T-helper 2 cell (primary cell): ENCODE results near the gene FARS2.
"Not testable (repeated sequence)": the region's sequence is repeated elsewhere in the genome, so short reads cannot be mapped to it uniquely, and the experiment has no call there.

Experiments used
- DNase-seq, 5 experiments: peaks; one replicate each; pipeline versions ENCODE4 v3.0.0 to v3.0.0-alpha.2; 2012 to 2022

Gene FARS2

DNA sequence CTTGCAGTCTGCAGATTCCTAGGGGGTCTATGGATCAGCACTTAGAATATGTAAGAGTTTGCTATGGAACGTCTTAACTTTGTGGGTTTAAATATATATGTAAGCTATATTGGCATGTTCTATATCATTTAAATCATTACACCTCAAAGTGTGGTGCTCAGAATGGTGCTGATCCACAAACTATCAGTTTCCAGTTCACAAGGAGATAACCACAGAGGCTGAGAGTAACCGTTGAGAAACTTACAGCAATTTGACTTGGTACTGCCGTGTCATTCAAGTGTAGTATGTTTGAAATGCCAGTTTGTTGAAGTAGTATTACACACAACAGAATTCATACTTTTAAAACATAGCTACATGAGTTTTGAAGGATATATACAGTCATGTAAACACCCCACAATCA is 279.7 kb downstream of the FARS2 start:
- DNase-seq, result no peak

DNA sequence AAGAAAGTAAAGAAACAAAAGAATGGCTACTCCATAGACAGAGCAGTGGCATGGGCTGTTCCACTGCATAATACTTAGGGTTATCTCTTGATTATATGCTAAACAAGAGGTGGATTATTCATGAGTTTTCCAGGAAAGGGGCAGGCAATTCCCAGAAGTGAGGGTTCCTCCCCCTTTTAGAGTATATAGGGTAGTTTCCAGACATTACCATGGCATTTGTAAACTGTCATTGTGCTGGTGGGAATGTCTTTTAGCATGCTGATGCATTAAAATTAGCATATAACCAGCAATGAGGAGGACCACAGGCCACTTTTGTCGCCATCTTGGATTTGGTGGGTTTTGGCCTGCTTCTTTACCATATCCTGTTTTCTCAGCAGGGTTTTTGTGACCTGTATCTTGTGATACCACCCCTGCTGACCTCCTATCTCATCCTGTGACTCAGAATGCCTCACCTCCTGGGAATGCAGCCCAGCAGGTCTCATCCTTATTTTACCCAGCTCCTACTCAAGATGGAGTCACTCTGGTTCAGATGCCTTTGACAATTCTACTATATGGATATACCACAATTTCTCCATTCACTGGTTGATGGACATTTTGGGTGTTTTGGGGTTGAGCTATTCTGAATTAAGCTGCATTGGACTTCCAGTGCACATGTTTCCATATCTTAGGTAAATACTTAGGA is 280.6 kb downstream of the FARS2 start:
- no peak for DNase-seq

DNA sequence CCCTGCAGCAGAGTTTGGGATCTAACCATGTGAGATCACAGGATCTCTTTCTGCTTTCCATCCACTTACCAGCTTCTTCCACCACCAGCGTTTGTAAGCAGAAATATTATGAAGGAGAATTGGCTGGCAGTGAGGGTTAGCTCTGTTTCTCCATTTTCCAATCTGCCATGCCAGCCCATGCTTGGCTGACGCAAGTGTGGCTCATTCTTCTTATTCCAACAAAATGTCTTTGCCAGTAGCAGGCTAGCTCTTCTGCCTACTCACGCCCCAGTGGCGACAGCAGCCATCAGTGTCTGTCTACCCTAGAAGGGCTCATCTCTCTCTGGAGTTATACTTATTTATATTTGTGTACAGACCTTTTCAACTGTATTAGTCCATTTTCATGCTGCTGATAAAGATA is 286.2 kb downstream of the FARS2 start:
- DNase-seq, result no peak

DNA sequence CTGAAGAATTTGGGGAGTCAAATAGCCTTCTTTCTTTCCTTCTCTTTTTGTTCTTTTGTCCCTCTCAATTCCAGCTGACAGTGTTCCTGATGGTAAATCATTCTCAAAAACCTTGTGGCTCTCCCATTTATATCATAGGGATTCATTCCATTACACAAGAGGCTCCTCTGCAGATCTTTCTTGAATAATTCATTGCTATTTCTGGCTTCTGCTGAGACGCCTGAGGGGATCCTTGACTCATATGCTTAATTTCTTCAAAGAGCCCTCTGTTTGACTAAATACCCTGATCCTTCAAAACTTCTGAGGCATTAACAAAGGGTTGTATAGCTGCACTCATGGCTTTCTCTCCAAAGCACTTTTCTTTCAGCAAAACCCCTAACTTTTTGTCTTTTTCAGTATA is 289.3 kb downstream of the FARS2 start:
- no peak for DNase-seq

DNA sequence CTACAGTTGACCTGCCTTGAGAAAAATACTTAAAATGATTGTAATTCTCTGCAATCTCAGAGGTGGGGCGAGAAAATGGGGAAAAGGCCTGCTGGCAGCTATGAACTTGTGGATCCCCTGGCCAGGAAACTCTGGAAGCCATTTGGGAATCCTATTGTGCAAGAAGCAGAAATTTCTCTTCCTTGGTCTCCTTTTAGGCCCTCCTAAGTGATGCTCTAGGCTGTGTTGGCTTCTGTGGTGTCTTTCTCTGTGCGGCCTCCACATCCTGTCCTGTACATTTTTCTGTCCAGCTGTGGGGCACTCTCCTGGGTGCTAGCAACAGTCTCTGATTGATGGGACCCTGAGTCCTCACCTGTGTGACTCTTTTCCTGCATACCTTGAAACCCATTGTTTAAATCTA is 290.9 kb downstream of the FARS2 start:
- no peak for DNase-seq

DNA sequence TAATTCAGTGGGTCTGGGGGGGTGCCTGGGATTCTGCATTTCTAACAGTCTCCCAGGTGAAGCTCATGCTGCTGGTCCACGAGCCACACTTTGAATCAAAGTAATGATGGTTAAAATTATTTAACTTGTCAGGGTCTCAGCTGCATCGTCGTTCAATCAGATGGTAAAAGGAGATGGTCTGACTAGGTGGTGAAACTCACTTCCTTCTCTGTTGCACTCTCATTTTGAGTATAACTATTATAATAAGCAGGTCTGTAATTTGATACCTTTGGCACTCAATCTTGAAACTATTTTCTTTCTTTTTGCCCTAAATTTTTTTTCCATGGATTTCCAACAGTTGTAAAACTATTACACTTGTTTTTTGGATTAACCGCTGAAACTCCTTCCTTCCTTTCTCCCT is 292.5 kb downstream of the FARS2 start:
- DNase-seq, result peak in 1 of 5 experiments; percentile 38

DNA sequence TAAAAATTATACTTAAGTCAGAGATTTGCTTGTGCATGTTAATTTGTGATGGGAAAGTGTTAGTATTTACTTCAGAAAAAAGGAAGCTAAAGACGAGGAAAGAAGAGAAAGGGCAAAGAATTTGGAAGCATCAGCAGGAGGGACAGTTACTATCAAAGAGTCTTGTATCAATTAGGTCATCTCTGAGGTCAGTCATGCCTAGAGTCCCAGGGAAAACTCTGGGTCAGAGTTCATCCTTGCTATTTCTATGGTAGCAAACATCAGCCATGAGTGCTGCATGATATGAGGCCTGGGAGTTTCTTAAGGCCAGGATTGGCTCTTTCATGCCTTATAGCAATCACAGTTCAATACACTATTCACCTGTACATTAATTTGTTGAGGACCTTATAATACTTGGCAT is 292.9 kb downstream of the FARS2 start:
- no peak for DNase-seq

DNA sequence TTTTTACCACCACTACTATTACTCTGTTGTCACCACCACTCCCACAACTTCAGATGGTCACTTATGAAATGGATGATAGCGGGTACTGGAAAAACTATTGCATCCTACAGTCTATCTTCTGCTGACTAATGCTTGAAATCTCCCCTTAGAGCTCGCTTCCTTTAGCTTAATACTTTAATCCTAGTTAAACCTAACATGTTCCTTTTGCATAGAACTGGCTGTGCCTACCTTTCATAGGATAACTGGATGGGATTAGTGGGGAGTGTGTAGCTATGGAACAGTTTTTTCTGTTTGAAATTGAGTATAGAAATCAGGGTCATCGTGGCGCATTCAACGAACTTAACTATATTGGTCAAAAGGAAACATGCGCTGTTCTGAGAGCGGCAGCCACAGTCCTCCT is 294.7 kb downstream of the FARS2 start:
- DNase-seq, result no peak

DNA sequence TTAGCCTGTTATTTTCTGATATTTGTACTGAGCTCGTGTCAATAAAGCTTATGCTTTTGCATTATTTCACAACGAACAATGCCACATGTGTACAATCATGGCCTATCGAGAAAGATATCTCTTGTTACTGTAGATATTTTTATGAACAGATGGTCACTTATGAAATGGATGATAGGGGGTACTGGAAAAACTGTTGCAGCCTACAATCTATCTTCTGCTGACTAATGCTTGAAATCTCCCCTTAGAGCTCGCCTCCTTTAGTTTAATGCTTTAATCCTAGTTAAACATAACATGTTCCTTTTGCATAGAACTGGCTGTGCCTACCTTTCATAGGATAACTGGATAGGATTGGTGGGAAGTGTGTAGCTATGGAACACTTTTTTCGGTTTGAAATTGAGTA is 296.2 kb downstream of the FARS2 start:
- no peak for DNase-seq

DNA sequence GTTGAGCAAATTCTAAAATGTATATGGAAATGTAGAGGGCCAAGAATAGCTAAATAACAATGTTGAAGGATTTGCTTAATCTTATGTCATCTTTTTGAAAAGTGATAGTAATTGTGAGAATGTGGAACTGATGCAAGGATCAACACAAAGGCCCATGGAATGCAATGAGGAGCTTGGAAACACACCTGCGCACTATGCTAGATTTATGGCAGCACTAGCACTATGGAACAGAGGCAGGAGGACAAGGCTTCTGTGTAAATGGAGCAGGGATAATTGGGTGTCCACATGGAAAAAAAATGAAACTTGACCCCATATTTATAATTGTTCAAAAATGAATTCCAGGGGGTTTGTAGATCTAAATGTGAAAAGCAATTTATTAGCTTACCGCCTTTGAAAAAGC is 298.3 kb downstream of the FARS2 start:
- no peak for DNase-seq

DNA sequence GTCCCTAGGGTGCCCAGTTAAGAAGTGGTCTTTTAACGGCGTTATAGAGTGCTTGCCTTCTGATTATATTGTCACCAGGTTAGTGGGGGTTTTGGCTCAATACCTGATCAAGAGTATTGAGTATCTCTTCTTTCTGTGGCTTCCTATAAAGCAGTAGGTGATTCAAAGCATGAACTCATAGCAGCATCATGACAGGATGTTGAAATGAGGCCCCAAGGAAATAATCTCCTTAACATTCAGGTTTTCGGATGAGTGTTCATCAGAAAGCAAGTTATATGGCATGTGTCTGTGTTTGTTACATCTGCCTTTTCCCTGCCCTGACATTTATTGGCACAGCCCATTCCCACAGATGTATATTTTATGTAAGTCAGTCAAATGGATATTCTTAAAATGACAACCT is 301.0 kb downstream of the FARS2 start:
- peak in 1 of 5 experiments; percentile 18 for DNase-seq

DNA sequence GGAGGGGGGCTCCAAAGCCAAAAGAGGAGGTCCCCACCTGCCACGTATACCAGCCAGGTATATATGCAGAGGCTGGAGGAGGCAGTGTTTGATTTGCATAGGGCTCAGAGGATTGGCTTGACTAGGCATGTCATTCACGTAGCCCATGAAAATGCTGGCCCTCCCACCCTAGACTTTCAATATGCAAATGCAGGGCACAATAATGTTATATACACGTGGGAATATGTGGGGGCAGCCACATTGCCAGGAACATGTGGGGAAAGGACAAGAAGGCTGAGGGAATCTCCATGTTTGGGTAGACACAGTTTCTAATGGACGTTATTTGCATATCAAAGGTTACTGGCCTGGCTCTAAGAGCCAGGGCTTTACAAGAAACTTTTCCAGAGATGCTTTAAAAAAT is 301.8 kb downstream of the FARS2 start:
- DNase-seq, result no peak

DNA sequence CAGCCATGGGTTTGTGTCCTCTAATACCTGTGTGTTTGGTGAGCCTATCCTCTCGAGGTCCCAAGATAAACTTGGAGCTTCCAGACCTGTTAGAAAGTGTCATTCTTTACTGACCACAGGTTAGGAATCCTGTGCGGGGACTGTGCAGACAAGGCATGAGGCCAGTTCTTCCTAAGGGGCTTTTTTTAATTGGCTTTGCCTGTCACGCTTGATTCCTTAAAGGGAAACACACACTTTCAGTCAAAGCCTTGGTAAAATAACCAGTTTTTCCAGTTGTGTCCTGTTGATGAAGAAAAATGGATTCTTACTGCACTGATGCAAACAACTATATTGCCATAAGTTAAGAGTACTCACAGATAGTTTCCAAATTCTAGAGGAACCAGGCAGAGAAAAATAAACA is 303.4 kb downstream of the FARS2 start:
- DNase-seq, result not testable (repeated sequence)

DNA sequence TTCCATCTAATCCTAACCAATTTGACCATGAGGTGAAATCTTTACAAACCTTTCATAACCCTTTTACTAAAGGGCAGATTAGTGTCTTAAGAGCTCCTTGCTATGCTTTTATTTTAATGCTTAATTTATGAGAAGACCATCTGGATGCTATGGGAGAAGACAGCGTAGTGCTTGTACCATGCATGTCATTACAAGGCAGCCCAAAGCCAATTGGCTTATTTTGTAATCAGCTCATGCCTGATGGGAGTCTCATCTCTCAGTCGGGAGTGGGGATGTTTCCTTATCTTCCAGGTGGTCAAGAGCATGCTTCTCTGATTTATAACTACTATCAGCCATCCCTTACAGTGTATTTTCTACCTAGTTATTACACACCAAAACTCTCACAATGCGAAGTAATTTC is 304.7 kb downstream of the FARS2 start:
- no peak for DNase-seq

DNA sequence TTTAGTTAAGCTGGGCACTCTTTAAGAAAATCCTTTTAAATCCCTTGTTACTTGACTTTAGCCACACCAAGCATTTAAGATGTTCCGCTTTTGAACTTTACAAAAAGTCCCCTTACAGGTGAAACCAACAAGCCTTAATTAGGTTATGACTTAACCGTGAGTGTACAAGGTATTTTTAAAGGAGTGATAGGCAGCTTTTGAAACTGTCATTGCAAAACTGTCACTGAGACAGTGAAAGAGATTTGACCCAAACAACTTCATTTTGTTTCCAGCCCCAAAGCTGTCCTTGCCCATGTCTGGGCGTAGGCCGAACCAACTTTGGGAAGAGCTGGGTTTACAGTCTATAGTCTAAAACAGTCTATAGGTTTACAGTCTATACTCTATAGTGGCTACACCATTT is 305.4 kb downstream of the FARS2 start:
- no peak for DNase-seq

DNA sequence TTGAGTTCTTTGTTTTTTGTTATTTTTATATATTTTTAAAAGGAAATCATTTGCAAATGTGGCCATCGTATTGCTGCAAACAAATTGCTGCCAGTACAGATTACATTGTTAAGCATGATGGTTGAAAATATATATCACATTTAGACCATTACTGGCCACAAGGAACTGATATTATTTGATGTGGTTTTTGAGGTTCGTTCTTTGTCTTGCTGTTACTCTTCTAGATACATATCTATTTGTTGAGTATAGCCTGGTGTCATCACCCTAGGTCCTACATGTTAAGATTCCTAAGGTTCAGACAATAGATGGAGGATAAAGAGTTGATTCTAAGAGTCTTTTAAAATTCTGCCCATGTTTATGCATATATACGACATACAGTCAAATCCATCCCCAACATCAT is 306.0 kb downstream of the FARS2 start:
- DNase-seq, result peak in 1 of 5 experiments; percentile 5

DNA sequence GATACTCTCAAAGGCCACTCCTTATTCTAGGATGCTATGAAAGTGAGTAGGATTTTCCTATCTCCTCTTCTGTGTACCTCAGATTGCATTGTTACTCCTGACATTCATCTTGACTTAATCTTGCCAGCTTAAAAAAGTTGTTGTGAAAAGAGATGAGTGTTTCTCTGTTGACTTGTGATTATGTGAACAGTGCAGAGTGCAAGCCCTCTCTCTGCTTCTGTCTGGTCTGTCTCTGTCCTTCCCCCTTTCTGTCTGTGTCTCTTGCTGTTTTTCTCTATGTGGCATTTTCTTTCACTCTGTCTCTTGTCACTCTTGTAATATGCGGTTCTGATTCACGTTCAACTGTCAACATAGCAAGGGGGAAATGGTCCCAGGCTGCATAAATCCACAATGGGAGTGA is 306.6 kb downstream of the FARS2 start:
- no peak for DNase-seq

DNA sequence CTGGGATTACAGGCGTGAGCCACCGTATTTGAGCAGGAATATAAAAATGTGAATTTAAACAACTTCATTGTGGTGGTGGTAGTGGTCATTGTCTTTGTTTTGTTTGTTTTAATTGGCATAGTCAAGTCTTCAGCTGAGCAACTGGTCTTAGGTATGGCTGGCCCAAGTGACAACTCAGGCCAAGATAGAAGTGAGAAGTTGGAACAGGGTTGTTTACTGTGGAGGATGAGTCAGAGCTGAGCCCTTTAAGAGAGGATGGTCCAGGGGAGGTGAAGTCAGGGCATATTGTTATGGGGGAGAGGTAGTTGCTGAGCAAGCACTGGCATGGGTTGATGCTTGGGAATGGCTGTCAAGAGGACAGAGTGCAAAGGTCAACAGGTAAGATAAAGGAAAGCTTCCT is 308.2 kb downstream of the FARS2 start:
- no peak for DNase-seq

DNA sequence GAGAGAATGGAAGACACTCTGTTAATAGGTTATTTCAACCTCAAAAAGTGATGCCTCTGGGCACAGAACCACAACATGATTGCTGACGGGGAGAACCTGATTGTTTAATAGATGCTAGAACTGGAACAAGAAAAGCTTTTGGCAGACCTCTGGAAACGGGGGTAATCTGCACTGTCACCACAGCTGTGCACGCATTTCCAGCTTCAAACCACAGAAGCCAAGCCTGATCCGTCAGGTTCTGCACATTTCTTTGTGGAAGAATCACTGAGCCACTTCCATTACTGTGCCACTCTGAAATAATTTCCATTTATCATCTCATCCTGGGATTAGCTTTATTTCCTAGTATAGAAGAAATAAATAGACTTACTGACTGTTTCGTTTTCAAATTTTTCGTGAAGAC is 309.3 kb downstream of the FARS2 start:
- no peak for DNase-seq

DNA sequence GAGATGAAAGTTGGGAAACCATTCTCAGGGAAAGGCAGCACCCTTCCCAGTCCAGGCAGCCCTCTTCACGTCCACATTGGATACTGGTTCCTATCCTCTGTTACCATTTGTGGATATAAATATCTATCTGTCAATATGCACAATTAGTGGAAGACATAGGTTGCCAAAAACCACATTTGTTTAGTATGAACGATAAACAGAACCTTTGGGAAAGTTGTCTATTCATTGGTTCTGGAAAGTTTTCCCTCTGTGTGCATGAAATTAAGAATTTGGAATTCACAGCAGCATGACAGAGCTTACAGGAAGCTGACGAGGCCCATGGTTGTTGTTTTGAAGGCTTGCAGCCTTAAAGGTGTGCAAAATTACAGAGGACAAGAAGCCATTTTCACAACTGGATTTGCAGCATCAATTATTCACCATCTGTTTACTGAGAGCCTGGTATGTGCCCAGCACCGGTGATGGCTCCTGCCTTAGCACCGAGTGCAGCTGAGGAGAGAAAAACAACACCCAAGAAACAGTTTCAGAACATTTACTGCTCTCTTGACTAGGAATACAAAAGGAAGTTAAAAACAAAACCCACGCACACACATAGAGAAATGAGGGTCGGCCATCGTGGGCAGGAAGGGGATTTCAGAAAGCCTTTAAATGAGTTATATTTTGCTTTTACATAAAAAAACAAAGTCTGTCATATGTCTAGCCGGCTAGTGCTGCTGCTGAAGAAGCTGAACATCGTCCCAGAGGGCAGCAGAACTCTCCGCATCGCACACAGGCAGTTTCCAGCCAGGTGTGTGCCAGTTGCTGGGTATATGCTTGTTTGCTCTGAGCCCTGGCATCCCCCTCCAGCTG is 319.6 kb downstream of the FARS2 start:
- DNase-seq, result peak in 1 of 5 experiments; percentile 6

DNA sequence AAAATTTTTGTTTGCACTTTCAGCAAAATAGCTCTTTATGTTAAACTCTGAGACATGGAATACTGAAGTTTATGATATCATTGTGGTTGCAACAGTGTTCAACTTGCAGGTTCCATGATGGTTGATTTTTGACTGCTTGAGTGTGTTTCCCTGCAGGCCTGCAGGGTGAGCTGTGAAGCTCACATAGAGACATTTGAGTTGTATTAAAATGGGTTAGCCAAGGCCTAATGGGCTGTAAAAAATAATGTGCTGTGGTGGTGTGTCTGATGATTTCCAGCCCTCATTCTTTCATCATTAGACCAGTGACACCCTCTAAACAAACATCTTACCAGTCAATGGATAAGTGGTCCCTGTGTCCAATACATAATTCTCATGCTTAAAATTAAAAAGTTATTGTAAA is 321.4 kb downstream of the FARS2 start:
- no peak for DNase-seq

DNA sequence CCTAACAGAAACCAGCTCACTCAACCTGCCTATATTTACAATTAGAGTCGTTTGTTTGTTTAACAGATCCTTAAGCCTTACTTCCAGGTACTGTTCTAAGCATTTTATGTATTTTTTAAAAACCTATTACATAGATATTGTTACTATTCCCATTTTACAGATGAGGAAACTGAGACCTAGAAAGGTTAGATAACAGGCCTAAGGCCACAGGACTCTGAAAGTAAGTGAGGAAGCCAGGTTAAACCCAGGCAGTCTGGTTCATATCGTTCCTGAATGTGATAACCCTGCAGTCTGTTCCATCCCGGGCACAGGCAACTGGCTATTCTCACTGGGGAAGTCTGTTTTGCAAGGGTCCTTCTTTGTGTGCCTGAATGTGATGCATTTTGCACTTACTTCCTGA is 322.2 kb downstream of the FARS2 start:
- no peak for DNase-seq

DNA sequence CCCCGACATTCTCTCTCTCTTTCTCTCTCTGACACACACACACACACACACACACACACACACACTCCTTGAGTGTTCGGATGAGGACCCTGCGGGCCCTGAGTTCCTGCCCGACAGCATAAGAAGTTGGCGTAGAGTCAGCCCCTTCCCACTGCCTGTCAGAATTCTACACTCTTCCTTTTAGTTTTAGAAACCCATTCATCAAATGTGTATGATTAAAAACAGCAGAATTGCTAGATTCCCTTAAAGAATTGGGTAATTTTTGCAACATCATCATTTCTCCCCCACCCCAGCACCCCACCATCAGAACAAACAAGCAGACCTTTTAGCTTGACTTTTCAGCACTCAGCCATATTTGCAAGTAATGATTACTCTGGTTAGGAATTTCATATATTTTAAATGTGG is 322.8 kb downstream of the FARS2 start:
- no peak for DNase-seq

DNA sequence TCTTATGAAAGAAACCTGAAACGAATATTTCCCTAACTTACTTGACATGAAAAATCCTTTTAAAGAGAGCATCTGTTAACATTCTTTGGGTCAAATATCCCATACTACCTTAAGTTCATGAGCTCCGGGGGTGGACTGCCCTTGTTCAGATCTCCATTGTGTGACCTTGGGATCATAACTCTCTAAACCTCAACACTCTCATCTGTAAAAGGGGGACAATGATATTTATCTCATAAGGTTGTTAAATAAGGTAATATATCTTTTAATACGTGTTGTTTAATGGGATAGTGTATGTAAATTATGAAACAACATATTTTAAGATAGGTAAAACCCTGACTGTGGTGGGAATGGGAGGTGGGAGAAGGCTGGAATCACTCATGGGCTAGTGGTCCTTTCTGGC is 326.3 kb downstream of the FARS2 start:
- no peak for DNase-seq
